T-cell (primary cell): ENCODE data around the gene HSPA4L. TPM values are rescaled to one million over a fixed set of nuclear protein-coding genes. Genes with fewer than 3 reads are reported as not detected.

Experiments
- ATAC-seq, 4 experiments: fragments of 200-7000 bp in 3 of 4; fragments of 150-1000 bp in 1 of 4; cut with Tn5 transposase; replicated peaks in 1 of 4; 1 replicate in 3 of 4; 2 replicates in 1 of 4; pipeline ENCODE4 v1.10.0; 2021; ENCODE audit warnings: moderate library complexity in 3 of 4, mild to moderate bottlenecking in 2 of 4, moderate number of reproducible peaks in 1 of 4
- CTCF ChIA-PET, 2 donors: fragments of 300-600 bp; sonication (Branson Sonifier 250); formaldehyde crosslinking; loops; one replicate each; lab custom pipeline; 2022; ENCODE audit warnings: antibody characterized with exemption in 2 of 2; lab: Charles Lee
- POLR2A ChIA-PET, 2 donors: fragments of 300-600 bp; sonication (Branson Sonifier 250); formaldehyde crosslinking; loops; one replicate each; lab custom pipeline; 2022; ENCODE audit warnings: antibody characterized with exemption in 2 of 2; lab: Charles Lee
- DNase-seq, 35 experiments: peaks; one replicate each; pipeline versions ENCODE4 v3.0.0 to v3.0.0-alpha.2; 2013 to 2023
- H3K27ac ChIP-seq: one replicate; pipeline ENCODE4 v1.5.1; 2013; ENCODE audit warnings: low read length
- H3K27me3 ChIP-seq, 2 experiments: replicated peaks in 1 of 2; 1 replicate in 1 of 2; 2 replicates in 1 of 2; pipeline versions ENCODE4 v1.6.1 to v1.7.0; 2013; ENCODE audit warnings: low read length in 1 of 2, mixed read lengths in 1 of 2; ENCODE audit not compliant: control insufficient read depth in 2 of 2, insufficient read depth in 2 of 2; ENCODE audit errors: extremely low read depth in 1 of 2
- H3K36me3 ChIP-seq, 2 donors: 1 replicate in 1 of 2; 2 replicates in 1 of 2; pipeline versions ENCODE4 v1.6.1 to v1.7.0; 2013; ENCODE audit warnings: low read length in 1 of 2; ENCODE audit not compliant: control insufficient read depth in 2 of 2, insufficient read depth in 1 of 2; ENCODE audit errors: extremely low read depth in 1 of 2
- H3K4me1 ChIP-seq, 2 experiments: 1 replicate in 1 of 2; 2 replicates in 1 of 2; pipeline versions ENCODE4 v1.6.1 to v1.7.0; 2013; ENCODE audit warnings: low read length in 2 of 2, mixed read lengths in 1 of 2; ENCODE audit not compliant: insufficient read depth in 2 of 2, control insufficient read depth in 1 of 2; ENCODE audit errors: extremely low read depth in 1 of 2
- H3K4me3 ChIP-seq, 2 donors: 1 replicate in 1 of 2; 2 replicates in 1 of 2; pipeline versions ENCODE4 v1.5.1 to v1.7.0; 2013; ENCODE audit warnings: mild to moderate bottlenecking in 2 of 2, low read length in 1 of 2, moderate library complexity in 1 of 2; ENCODE audit not compliant: control insufficient read depth in 1 of 2; ENCODE audit errors: extremely low read depth in 1 of 2
- H3K9me3 ChIP-seq: 2 replicates; pipeline ENCODE4 v1.7.0; 2013
- H3K27ac Mint-ChIP-seq, 2 donors: one replicate each; pipeline ENCODE4 v1.8.0; 2020 to 2021; ENCODE audit warnings: mild to moderate bottlenecking in 2 of 2, mixed read lengths in 2 of 2
- H3K27me3 Mint-ChIP-seq, 2 donors: one replicate each; pipeline ENCODE4 v1.8.0; 2021 to 2022; ENCODE audit warnings: mixed read lengths in 2 of 2
- H3K36me3 Mint-ChIP-seq: one replicate; pipeline ENCODE4 v1.8.0; 2021; ENCODE audit warnings: mixed read lengths
- H3K4me1 Mint-ChIP-seq, 3 donors: one replicate each; pipeline ENCODE4 v1.8.0; 2020 to 2022; ENCODE audit warnings: mixed read lengths in 3 of 3, mild to moderate bottlenecking in 1 of 3
- H3K4me3 Mint-ChIP-seq, 3 donors: one replicate each; pipeline ENCODE4 v1.8.0; 2020 to 2022; ENCODE audit warnings: mild to moderate bottlenecking in 3 of 3, mixed read lengths in 3 of 3, moderate library complexity in 3 of 3
- H3K9me3 Mint-ChIP-seq, 3 donors: one replicate each; pipeline ENCODE4 v1.8.0; 2020 to 2022; ENCODE audit warnings: mixed read lengths in 3 of 3
- WGBS: methylation state at CpG from one replicate; pipeline ENCODE4 v1.1.5; 2013; ENCODE audit warnings: missing lambda C conversion rate; ENCODE audit not compliant: insufficient coverage; 5-methylcytosine and 5-hydroxymethylcytosine counted together
- total RNA-seq, 35 experiments: library from RNA in 6 of 35; stranded (reverse) in 6 of 35; fragments of 120-200 nt in 1 of 35; gene quantifications; one replicate each; pipeline versions ENCODE4 v1.2.1 to v1.2.4 and lab custom pipeline; 2013 to 2026

HSPA4L gene
- total RNA-seq, 5 donors from 2014 or later (not counting 1 experiment from before 2014, with no cell fraction given) = 0.09 to 0.22 (median 0.16) TPM; not detected in 2

- POLR2A ChIA-PET = no interaction called here
Measured at GRCh38 chr4:127748957-127749356, 33.2 kb upstream of the HSPA4L start.

GRCh38 chr4:127756906-127757305 is 25.2 kb upstream of the HSPA4L start:
- DNase-seq (no peak), ATAC-seq (no peak)
- Mint-ChIP-seq H3K36me3 (no peaks in the 10 kb centered on the region), H3K9me3 (peaks cover 0 to 4% (median 0%) of the 10 kb centered on the region in 3 donors), H3K27ac (no peak overlapping the region), H3K4me3 (no peak overlapping the region), H3K4me1 (no peaks in the 10 kb centered on the region), H3K27me3 (peaks cover 8 to 18% of the 10 kb centered on the region in 2 donors)
- CTCF ChIA-PET = no interaction called here
- 100% methylated on average over 1 of the region's 2 CpGs for WGBS
- no peaks in the 10 kb centered on the region for H3K27me3 ChIP-seq
- H3K9me3 ChIP-seq = no peaks in the 10 kb centered on the region
- H3K4me1 ChIP-seq = no peaks in the 10 kb centered on the region
- no peaks in the 10 kb centered on the region for H3K36me3 ChIP-seq
- no peak overlapping the region for H3K27ac ChIP-seq
- H3K4me3 ChIP-seq = no peak overlapping the region
- POLR2A ChIA-PET = no interaction called here

More at GRCh38 chr4:127748957-127749356, 33.2 kb upstream of the HSPA4L start:
- CTCF ChIA-PET = interaction anchor here in 1 of 2 donors (0.6 kb wide), 1 partner anchor 25 kb away, joined by 3 read pairs; no protein-coding TSS in a partner anchor
- no peaks in the 10 kb centered on the region for H3K36me3 Mint-ChIP-seq
- ATAC-seq (no peak), DNase-seq (no peak)
- peaks cover 15 to 25% of the 10 kb centered on the region in 2 donors for H3K27me3 Mint-ChIP-seq
- Histone ChIP-seq H3K27me3 (peaks cover 0 to 3% of the 10 kb centered on the region in 2 experiments), H3K36me3 (no peaks in the 10 kb centered on the region), H3K4me1 (no peaks in the 10 kb centered on the region), H3K9me3 (no peaks in the 10 kb centered on the region), H3K27ac (no peak overlapping the region), H3K4me3 (no peak overlapping the region)
- H3K4me3 Mint-ChIP-seq = no peak overlapping the region
- H3K4me1 Mint-ChIP-seq = no peaks in the 10 kb centered on the region
- H3K9me3 Mint-ChIP-seq = peaks cover 0 to 13% (median 8%) of the 10 kb centered on the region in 3 donors
- no peak overlapping the region for H3K27ac Mint-ChIP-seq
- WGBS = no CpG with 5 or more reads among the region's 2 CpGs

- DNase-seq (no peak), ATAC-seq (no peak)
- peaks cover 3 to 13% of the 10 kb centered on the region in 2 donors for H3K27me3 Mint-ChIP-seq
- Histone ChIP-seq H3K27ac (no peak overlapping the region), H3K4me1 (no peaks in the 10 kb centered on the region), H3K9me3 (no peaks in the 10 kb centered on the region), H3K27me3 (no peaks in the 10 kb centered on the region), H3K4me3 (no peak overlapping the region), H3K36me3 (no peaks in the 10 kb centered on the region)
- ChIA-PET POLR2A (no interaction called here), CTCF (no interaction called here)
- WGBS = no CpG with 5 or more reads among the region's 2 CpGs
- H3K9me3 Mint-ChIP-seq = peaks cover 0 to 4% (median 0%) of the 10 kb centered on the region in 3 donors
- no peaks in the 10 kb centered on the region for H3K4me1 Mint-ChIP-seq
- H3K27ac Mint-ChIP-seq = no peak overlapping the region
- no peaks in the 10 kb centered on the region for H3K36me3 Mint-ChIP-seq
- no peak overlapping the region for H3K4me3 Mint-ChIP-seq
Measured at GRCh38 chr4:127759228-127759820, 22.8 kb upstream of the HSPA4L start.

GRCh38 chr4:127759893-127760292 is 22.2 kb upstream of the HSPA4L start:
- ChIA-PET CTCF (interaction anchor here in 1 of 2 donors (0.7 kb wide), 1 partner anchor 1882 kb away, joined by 3 read pairs; no protein-coding TSS in a partner anchor), POLR2A (no interaction called here)
- no peak overlapping the region for H3K27ac Mint-ChIP-seq
- no peaks in the 10 kb centered on the region for H3K36me3 ChIP-seq
- no peaks in the 10 kb centered on the region for H3K9me3 ChIP-seq
- no peak overlapping the region for H3K27ac ChIP-seq
- DNase-seq (no peak), ATAC-seq (no peak)
- H3K4me3 Mint-ChIP-seq = no peak overlapping the region
- 20% methylated on average over 1 of the region's 3 CpGs for WGBS
- H3K4me1 ChIP-seq = no peaks in the 10 kb centered on the region
- H3K9me3 Mint-ChIP-seq = peaks cover 0 to 4% (median 0%) of the 10 kb centered on the region in 3 donors
- H3K27me3 ChIP-seq = no peaks in the 10 kb centered on the region
- peaks cover 3 to 13% of the 10 kb centered on the region in 2 donors for H3K27me3 Mint-ChIP-seq
- H3K36me3 Mint-ChIP-seq = no peaks in the 10 kb centered on the region
- no peaks in the 10 kb centered on the region for H3K4me1 Mint-ChIP-seq
- no peak overlapping the region for H3K4me3 ChIP-seq

GRCh38 chr4:127771535-127772275 is 10.4 kb upstream of the HSPA4L start:
- H3K27me3 Mint-ChIP-seq = peaks cover 34 to 41% of the 10 kb centered on the region in 2 donors

GRCh38 chr4:127772769-127773671 is 9.1 kb upstream of the HSPA4L start:
- DNase-seq (no peak), ATAC-seq (no peak)
- Mint-ChIP-seq H3K4me3 (no peak overlapping the region), H3K27me3 (peaks cover 41 to 45% of the 10 kb centered on the region in 2 donors), H3K4me1 (no peaks in the 10 kb centered on the region), H3K9me3 (no peaks in the 10 kb centered on the region), H3K27ac (no peak overlapping the region), H3K36me3 (no peaks in the 10 kb centered on the region)
- Histone ChIP-seq H3K9me3 (no peaks in the 10 kb centered on the region), H3K27me3 (peaks cover 0 to 9% of the 10 kb centered on the region in 2 experiments), H3K27ac (no peak overlapping the region), H3K4me1 (no peaks in the 10 kb centered on the region), H3K36me3 (no peaks in the 10 kb centered on the region), H3K4me3 (no peak overlapping the region)
- 90% methylated on average over 3 of the region's 10 CpGs for WGBS
- POLR2A ChIA-PET = no interaction called here
- CTCF ChIA-PET = interaction anchor here in 1 of 2 donors (0.7 kb wide), 1 partner anchor 32 kb away, joined by 8 read pairs; no protein-coding TSS in a partner anchor

More at GRCh38 chr4:127771535-127772275, 10.4 kb upstream of the HSPA4L start:
- H3K4me3 Mint-ChIP-seq = no peak overlapping the region
- ATAC-seq = no peak
- no peaks in the 10 kb centered on the region for H3K4me1 ChIP-seq
- no peaks in the 10 kb centered on the region for H3K4me1 Mint-ChIP-seq
- H3K9me3 ChIP-seq = no peaks in the 10 kb centered on the region
- ChIA-PET CTCF (interaction anchor here in 1 of 2 donors (0.7 kb wide), 1 partner anchor 34 kb away, joined by 8 read pairs; no protein-coding TSS in a partner anchor), POLR2A (no interaction called here)
- H3K9me3 Mint-ChIP-seq = no peaks in the 10 kb centered on the region
- H3K4me3 ChIP-seq = no peak overlapping the region
- H3K27ac ChIP-seq = no peak overlapping the region
- H3K27me3 ChIP-seq = peaks cover 0 to 8% of the 10 kb centered on the region in 2 experiments
- WGBS = no CpG with 5 or more reads among the region's 4 CpGs
- no peaks in the 10 kb centered on the region for H3K36me3 Mint-ChIP-seq
- H3K36me3 ChIP-seq = no peaks in the 10 kb centered on the region
- no peak for DNase-seq
- no peak overlapping the region for H3K27ac Mint-ChIP-seq
